HCEC 1CT (cell line): Measurements from ENCODE around the gene MTFR1L.

Source experiments
- DNase-seq: peaks from one replicate; pipeline ENCODE4 v3.0.0-alpha.2; 2017

The MTFR1L gene

GRCh38 chr1:25864434-25864833 lies 44.7 kb downstream of the MTFR1L start:
- DNase-seq, result no peak

GRCh38 chr1:25866288-25866687 lies 46.5 kb downstream of the MTFR1L start:
- no peak for DNase-seq

- DNase-seq, result no peak
Measured at GRCh38 chr1:25867210-25867991, 47.6 kb downstream of the MTFR1L start.

GRCh38 chr1:25869909-25870606 lies 50.3 kb downstream of the MTFR1L start:
- DNase-seq, result no peak

- DNase-seq, result no peak
Measured at GRCh38 chr1:25870614-25871013, 50.9 kb downstream of the MTFR1L start.

GRCh38 chr1:25871086-25871703 lies 51.4 kb downstream of the MTFR1L start:
- DNase-seq, result no peak

- DNase-seq, result no peak
Measured at GRCh38 chr1:25871704-25872494, 52.1 kb downstream of the MTFR1L start.

GRCh38 chr1:25872713-25873112 lies 53.0 kb downstream of the MTFR1L start:
- DNase-seq, result no peak

GRCh38 chr1:25873120-25873519 lies 53.4 kb downstream of the MTFR1L start:
- DNase-seq, result no peak

GRCh38 chr1:25874209-25874608 lies 54.5 kb downstream of the MTFR1L start:
- DNase-seq, result no peak

- no peak for DNase-seq
Measured at GRCh38 chr1:25874635-25875153, 54.9 kb downstream of the MTFR1L start.

GRCh38 chr1:25875154-25875855 lies 55.6 kb downstream of the MTFR1L start, which contains the start of gene PAQR7:
TSS of gene PAQR7 (minus strand) at chr1:25875708. CDS start at chr1:25863839, 11,869 bp downstream.
- peak; percentile 62 for DNase-seq

- no peak for DNase-seq
Measured at GRCh38 chr1:25875856-25876692, 56.3 kb downstream of the MTFR1L start.

- no peak for DNase-seq
Measured at GRCh38 chr1:25876693-25877077, 56.9 kb downstream of the MTFR1L start.

- DNase-seq, result no peak
Measured at GRCh38 chr1:25877155-25877554, 57.4 kb downstream of the MTFR1L start.

- DNase-seq, result no peak
Measured at GRCh38 chr1:25878690-25879089, 58.9 kb downstream of the MTFR1L start.

GRCh38 chr1:25879675-25880074 lies 59.9 kb downstream of the MTFR1L start:
- no peak for DNase-seq

GRCh38 chr1:25880518-25880917 lies 60.8 kb downstream of the MTFR1L start:
- no peak for DNase-seq

GRCh38 chr1:25881266-25881665 lies 61.5 kb downstream of the MTFR1L start:
- DNase-seq, result no peak
